Subcutaneous preadipocyte (primary cell): ENCODE results near the gene PTPN18. TPM values are rescaled to one million over a fixed set of nuclear protein-coding genes. Genes with fewer than 3 reads are reported as not detected.

ENCODE experiments used
- small RNA-seq: library from RNA; depleted of rRNA; stranded (forward); fragments of <200 nt; gene quantifications from one replicate; pipeline ENCODE3, GENCODE V24; 2012
- total RNA-seq: library from RNA; depleted of rRNA; stranded (reverse); fragments of >200 nt; gene quantifications from 2 replicates; pipeline ENCODE4 v1.2.3, GENCODE V29; 2012

The PTPN18 gene, protein sequence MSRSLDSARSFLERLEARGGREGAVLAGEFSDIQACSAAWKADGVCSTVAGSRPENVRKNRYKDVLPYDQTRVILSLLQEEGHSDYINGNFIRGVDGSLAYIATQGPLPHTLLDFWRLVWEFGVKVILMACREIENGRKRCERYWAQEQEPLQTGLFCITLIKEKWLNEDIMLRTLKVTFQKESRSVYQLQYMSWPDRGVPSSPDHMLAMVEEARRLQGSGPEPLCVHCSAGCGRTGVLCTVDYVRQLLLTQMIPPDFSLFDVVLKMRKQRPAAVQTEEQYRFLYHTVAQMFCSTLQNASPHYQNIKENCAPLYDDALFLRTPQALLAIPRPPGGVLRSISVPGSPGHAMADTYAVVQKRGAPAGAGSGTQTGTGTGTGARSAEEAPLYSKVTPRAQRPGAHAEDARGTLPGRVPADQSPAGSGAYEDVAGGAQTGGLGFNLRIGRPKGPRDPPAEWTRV
- total RNA-seq, result 29.0 and 33.6 TPM in 2 replicates

DNA sequence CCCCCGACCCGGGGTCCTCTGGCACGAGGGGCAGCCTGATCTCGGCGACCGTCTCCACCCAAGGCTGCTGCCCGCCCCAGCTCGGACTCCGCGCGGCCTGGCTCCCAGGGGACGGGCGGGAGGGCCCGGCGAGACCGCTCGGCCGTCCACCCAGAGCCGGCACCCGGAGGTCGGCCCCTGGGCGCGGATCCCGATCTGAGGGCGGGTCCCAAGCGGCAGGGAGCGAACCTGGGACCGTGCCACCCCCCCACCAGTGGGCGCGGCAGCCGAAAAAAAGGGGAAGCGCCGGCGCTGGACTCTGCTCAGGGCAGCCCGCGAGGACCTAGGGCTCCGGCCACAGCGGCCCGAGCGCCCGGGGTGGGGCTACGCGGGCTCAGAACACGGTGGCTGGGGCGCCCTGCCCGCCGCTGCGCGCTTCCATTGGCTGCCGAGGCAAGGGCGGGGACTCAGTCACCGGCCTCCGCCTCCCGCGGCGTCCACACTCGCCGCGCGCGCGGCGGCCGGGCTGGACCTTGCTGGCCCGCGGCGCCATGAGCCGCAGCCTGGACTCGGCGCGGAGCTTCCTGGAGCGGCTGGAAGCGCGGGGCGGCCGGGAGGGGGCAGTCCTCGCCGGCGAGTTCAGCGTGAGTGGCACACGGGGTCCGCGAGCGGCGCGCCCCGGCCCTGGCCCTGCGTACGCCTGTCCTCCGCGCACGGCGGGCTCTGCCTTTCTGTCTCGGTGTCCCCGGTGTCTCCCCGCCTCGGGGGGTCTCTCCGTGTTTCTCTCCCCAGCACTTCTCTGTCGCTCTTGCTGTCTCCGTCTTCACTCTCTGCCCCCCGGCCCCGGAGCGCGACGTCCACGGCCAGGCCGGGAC, at the start of gene PTPN18:
PTPN18 (plus strand) TSS at position 479 of the 854 bp plus-strand sequence; CDS start at position 531, 52 bp downstream.

DNA sequence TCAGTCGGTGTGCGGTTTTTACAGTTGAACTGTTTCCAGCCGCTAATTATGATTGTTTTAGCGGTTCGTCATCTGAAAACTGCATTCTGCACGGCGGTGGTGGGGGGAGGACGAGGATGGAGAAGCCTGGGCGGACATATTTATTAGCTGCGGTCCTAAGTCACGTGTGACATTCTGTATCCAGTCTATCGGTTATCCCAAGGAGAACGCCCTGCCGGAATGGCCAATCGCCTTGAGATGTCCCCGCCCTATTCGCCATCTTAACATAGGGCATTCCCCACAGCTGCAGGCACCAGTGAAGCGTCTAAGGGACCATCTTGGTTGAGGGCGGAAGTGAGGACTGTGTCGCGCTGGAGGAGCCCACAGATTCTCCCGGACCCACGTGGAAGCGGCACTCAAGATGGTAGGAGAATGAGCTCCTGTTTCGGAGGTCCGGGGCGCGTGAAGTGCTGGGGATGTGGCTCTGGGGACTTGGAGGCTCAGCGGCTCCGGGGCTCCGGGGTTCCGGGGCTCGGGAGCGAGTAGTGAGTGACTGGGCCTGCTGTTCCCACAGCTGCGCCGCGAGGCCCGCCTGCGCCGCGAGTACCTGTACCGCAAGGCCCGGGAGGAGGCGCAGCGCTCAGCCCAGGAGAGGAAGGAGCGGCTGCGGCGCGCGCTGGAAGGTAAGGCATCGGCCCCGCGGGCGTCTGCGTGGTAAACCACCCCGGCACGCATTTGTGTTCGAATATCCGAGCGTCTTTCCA, 13.2 kb upstream of the PTPN18 start, which contains the start of gene IMP4:
IMP4 (plus strand) TSS at position 365 of the 743 bp plus-strand sequence; CDS start at position 401, 36 bp downstream.

Small RNA genes within 50 kb of the gene (small RNA-seq; reads per million reads assigned to genes)
- gene AC132479.1, result not detected

Other genes with a start within 250 kb of the PTPN18 start
- gene POTEF, start 226.8 kb upstream of the PTPN18 start, total RNA-seq, result not detected in 2 replicates
- gene CCDC74B, start 210.9 kb upstream of the PTPN18 start, total RNA-seq, result 2.2 and 5.1 TPM in 2 replicates
- gene SMPD4, start 174.5 kb upstream of the PTPN18 start, total RNA-seq, result 26.1 and 27.4 TPM in 2 replicates
- gene MZT2B, start 173.8 kb upstream of the PTPN18 start, total RNA-seq, result 120 and 194 TPM in 2 replicates
- not detected in 2 replicates for gene TUBA3E, start 157.6 kb upstream of the PTPN18 start, total RNA-seq
- gene IMP4, start 13.2 kb upstream of the PTPN18 start, total RNA-seq, result 106 and 116 TPM in 2 replicates
- not detected in 2 replicates for gene POTEI, start 153.3 kb downstream of the PTPN18 start, total RNA-seq
- gene CFC1B, start 165.2 kb downstream of the PTPN18 start, total RNA-seq, result not detected in 2 replicates
- not detected in 2 replicates for gene CFC1, start 243.5 kb downstream of the PTPN18 start, total RNA-seq